ENCODE measurements around the gene FN1.

- TF ChIP-seq, protein P1, sequence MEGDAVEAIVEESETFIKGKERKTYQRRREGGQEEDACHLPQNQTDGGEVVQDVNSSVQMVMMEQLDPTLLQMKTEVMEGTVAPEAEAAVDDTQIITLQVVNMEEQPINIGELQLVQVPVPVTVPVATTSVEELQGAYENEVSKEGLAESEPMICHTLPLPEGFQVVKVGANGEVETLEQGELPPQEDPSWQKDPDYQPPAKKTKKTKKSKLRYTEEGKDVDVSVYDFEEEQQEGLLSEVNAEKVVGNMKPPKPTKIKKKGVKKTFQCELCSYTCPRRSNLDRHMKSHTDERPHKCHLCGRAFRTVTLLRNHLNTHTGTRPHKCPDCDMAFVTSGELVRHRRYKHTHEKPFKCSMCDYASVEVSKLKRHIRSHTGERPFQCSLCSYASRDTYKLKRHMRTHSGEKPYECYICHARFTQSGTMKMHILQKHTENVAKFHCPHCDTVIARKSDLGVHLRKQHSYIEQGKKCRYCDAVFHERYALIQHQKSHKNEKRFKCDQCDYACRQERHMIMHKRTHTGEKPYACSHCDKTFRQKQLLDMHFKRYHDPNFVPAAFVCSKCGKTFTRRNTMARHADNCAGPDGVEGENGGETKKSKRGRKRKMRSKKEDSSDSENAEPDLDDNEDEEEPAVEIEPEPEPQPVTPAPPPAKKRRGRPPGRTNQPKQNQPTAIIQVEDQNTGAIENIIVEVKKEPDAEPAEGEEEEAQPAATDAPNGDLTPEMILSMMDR (IDR thresholded peaks at IDR 0.05), result no peak
- TF ChIP-seq POLR2A (IDR thresholded peaks at IDR 0.05), result no peak
Observed at GRCh38 chr2:215377283-215377682, 58.6 kb downstream of the FN1 start.
